ENCODE data around the gene RABEP2. TPM values are rescaled to one million over a fixed set of nuclear protein-coding genes. Genes with fewer than 3 reads are reported as not detected.
"Not testable (repeated sequence)": the region's sequence is repeated elsewhere in the genome, so short reads cannot be mapped to it uniquely, and the experiment has no call there.

The RABEP2 gene
- total RNA-seq, 2 experiments from 2014 or later, result 15.7 to 16.5 TPM

DNA sequence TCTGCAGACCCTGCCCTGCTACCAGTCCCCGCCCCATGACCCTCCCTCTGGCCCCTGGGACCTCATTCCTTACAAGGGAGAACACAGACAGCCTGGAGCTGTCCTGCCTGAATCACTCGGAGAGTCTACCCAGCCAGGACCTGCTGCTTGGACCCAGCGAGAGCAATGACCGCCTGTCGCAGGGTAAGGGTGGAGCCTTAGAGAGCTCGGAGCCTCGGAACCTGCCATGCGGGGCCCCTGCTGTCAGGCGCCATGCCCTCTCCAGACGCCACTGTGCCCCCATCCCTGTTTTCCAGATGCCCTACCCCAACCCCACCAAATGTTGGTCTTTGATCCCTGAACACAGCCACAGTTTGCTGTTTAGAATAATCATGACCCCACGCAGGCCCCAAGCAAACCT, 55.8 kb downstream of the RABEP2 start:
- H3K36me3 Mint-ChIP-seq (ENCODE audit: low read depth), result peaks cover 36% of the 10 kb centered on the region
- ChIA-PET POLR2A (interaction anchor here (1.5 kb wide), 1 partner anchor 10 kb away, joined by 6 read pairs; no protein-coding TSS in a partner anchor), CTCF (no interaction called here)
- H3K4me3 Mint-ChIP-seq, result no peak overlapping the region
- DNase-seq, result no peak
- peaks cover 19% of the 10 kb centered on the region for H3K4me1 Mint-ChIP-seq
- H3K27me3 Mint-ChIP-seq, result no peaks in the 10 kb centered on the region
- H3K9me3 Mint-ChIP-seq, result no peaks in the 10 kb centered on the region
- no peak overlapping the region for H3K27ac Mint-ChIP-seq

DNA sequence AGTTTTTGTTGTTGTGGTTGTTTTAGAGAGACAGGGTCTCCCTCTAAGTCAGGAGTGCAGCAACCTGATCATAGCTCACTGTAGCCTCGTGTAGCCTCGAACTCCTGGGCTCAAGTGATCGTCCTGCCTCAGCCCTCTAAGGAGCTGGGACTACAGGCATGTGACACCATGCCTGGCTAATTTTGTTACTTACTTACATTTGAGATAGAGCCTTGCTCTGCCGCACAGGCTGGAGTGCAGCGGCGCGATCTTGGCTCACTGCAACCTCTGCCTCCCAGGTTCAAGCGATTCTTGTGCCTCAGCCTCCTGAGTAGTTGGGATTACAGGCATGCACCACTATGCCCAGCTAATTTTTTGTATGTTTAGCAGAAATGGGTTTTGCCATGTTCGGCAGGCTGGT, 57.4 kb downstream of the RABEP2 start:
- H3K4me3 Mint-ChIP-seq, H3K27me3 Mint-ChIP-seq, CTCF ChIA-PET, H3K9me3 Mint-ChIP-seq, DNase-seq, H3K27ac Mint-ChIP-seq: not testable (repeated sequence)
- Mint-ChIP-seq H3K36me3 (ENCODE audit: low read depth) (peaks cover 36% of the 10 kb centered on the region), H3K4me1 (peaks cover 25% of the 10 kb centered on the region)
- POLR2A ChIA-PET, result interaction anchor here (7.0 kb wide), 1 partner anchor 21 kb away, joined by 136 read pairs; the partner anchor contains the start of gene TUFM

DNA sequence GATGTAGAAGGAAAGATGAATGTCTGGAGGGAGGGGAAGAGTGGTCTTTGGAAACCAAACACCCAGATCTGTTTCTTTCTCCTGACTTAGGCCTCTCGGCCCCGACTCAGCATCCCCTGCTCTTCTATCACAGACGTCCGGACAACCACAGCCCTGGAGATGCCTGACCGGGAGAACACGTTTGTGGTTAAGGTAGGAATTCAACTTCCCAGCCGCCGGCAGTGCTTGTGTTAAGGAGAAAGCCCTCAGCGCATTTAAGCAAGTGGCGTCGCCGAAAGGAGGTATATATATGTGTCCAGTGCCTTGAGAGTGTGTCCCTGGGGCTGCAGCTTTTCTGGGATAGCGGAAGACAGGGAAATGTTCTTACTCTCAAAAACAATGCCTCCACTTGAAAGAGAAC, 57.8 kb downstream of the RABEP2 start:
- ChIA-PET POLR2A (interaction anchor here (7.0 kb wide), 1 partner anchor 21 kb away, joined by 136 read pairs; the partner anchor contains the start of gene TUFM), CTCF (no interaction called here)
- DNase-seq, result no peak
- Mint-ChIP-seq H3K27me3 (no peaks in the 10 kb centered on the region), H3K4me1 (peaks cover 26% of the 10 kb centered on the region), H3K36me3 (ENCODE audit: low read depth) (peaks cover 31% of the 10 kb centered on the region), H3K27ac (no peak overlapping the region), H3K9me3 (no peaks in the 10 kb centered on the region), H3K4me3 (no peak overlapping the region)

DNA sequence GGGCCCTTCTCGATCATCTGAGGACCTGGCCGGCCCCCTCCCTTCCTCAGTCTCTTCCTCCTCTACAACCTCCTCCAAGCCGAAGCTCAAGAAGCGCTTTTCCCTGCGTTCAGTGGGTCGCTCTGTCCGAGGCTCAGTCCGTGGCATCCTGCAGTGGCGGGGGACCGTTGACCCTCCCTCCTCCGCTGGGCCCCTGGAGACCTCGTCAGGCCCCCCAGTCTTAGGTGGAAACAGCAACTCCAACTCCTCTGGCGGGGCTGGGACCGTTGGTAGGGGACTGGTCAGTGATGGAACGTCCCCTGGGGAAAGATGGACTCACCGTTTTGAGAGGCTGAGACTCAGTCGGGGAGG, 58.6 kb downstream of the RABEP2 start:
- POLR2A ChIA-PET, result interaction anchor here (6.2 to 7.0 kb wide), 2 partner anchors 20 to 44 kb away, joined by 64 to 136 read pairs; partner anchors contain the start of genes ATXN2L and TUFM
- Mint-ChIP-seq H3K36me3 (ENCODE audit: low read depth) (peaks cover 33% of the 10 kb centered on the region), H3K4me1 (peaks cover 33% of the 10 kb centered on the region), H3K27me3 (no peaks in the 10 kb centered on the region), H3K27ac (no peak overlapping the region), H3K9me3 (no peaks in the 10 kb centered on the region), H3K4me3 (peak overlapping the region; percentile 30)
- no peak for DNase-seq
- CTCF ChIA-PET, result no interaction called here

DNA sequence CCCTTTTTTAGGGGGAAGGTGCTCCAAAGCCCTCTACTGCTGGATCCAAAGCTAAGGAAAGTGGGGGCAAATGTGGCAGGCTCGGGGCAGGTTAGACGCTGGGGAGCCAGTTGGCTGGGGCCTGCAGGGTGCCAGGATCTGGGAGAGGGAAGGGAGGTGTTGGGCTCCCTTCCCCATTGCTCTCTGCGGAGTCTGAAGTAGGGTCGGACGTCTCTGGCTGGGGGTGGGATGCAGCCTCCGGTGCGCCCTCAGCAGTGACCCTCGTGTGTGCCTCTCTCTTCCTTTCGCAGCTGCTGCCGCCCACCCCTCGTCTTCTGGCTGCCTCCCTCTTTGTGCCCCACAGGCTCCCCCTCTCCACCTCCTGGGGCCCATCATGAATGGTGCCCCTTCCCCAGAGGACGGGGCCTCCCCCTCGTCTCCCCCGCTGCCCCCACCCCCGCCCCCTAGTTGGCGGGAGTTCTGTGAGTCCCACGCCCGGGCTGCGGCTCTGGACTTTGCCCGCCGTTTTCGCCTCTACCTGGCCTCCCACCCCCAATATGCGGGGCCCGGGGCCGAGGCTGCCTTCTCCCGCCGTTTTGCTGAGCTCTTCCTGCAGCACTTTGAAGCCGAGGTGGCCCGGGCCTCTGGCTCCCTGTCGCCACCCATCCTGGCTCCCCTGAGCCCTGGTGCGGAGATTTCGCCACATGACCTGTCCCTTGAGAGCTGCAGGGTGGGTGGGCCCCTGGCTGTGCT, 59.1 kb downstream of the RABEP2 start:
- ChIA-PET CTCF (interaction anchor here (1.1 to 1.2 kb wide), 2 partner anchors 8 to 79 kb away, joined by 4 to 8 read pairs; no protein-coding TSS in a partner anchor), POLR2A (interaction anchor here (3.8 to 7.0 kb wide), 3 partner anchors 14 to 44 kb away, joined by 36 to 136 read pairs (median 64); partner anchors contain the start of genes ATXN2L and TUFM)
- DNase-seq, result no peak
- peaks cover 33% of the 10 kb centered on the region for H3K36me3 Mint-ChIP-seq (ENCODE audit: low read depth)
- peaks cover 33% of the 10 kb centered on the region for H3K4me1 Mint-ChIP-seq
- no peaks in the 10 kb centered on the region for H3K27me3 Mint-ChIP-seq
- no peaks in the 10 kb centered on the region for H3K9me3 Mint-ChIP-seq
- H3K4me3 Mint-ChIP-seq, result no peak overlapping the region
- no peak overlapping the region for H3K27ac Mint-ChIP-seq

DNA sequence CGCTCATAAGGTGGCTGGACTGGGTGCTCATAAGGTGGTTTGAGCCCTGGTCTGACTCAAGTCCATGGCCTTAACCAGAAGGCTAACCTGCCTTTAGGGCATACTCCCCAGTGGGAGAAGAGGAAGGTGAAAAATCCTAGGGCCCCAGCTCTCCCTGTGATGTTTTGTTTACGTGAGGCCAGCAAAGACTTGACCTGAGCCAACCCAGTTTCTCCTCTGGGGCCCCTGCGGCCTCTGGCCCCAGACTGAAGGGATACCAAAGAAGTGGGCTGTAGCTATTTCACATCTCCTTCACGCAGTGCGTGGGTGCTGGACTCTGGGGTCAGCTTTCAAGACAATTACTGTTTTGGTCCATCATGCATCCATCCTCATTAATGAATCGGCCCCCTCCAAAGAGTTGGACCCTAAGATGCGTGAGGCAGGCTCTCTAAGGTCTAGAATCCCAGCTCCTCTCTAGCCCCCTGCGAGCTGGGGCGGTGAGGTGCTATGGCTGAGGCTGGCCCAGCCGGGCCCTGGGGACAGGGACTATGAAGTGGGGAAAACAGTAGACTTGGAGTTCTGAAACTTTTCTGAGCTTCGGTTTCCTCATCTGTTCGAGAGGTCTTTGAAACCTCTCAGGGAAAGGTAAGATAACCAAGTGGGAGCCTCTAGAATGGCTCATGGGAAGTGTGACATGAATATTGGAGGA, 59.9 kb downstream of the RABEP2 start:
- Mint-ChIP-seq H3K4me1 (peaks cover 33% of the 10 kb centered on the region), H3K27me3 (no peaks in the 10 kb centered on the region), H3K9me3 (no peaks in the 10 kb centered on the region), H3K27ac (peak overlapping the region; percentile 90), H3K4me3 (peak overlapping the region; percentile 87), H3K36me3 (ENCODE audit: low read depth) (peaks cover 27% of the 10 kb centered on the region)
- DNase-seq, result no peak
- POLR2A ChIA-PET, result interaction anchor here (1.0 to 7.0 kb wide), 8 partner anchors 9 to 210 kb away, joined by 3 to 136 read pairs (median 25); partner anchors contain the start of genes ATXN2L, NFATC2IP and TUFM
- CTCF ChIA-PET, result interaction anchor here (1.1 to 4.1 kb wide), 5 partner anchors 9 to 80 kb away, joined by 3 to 45 read pairs (median 5); partner anchors contain the start of gene TUFM

DNA sequence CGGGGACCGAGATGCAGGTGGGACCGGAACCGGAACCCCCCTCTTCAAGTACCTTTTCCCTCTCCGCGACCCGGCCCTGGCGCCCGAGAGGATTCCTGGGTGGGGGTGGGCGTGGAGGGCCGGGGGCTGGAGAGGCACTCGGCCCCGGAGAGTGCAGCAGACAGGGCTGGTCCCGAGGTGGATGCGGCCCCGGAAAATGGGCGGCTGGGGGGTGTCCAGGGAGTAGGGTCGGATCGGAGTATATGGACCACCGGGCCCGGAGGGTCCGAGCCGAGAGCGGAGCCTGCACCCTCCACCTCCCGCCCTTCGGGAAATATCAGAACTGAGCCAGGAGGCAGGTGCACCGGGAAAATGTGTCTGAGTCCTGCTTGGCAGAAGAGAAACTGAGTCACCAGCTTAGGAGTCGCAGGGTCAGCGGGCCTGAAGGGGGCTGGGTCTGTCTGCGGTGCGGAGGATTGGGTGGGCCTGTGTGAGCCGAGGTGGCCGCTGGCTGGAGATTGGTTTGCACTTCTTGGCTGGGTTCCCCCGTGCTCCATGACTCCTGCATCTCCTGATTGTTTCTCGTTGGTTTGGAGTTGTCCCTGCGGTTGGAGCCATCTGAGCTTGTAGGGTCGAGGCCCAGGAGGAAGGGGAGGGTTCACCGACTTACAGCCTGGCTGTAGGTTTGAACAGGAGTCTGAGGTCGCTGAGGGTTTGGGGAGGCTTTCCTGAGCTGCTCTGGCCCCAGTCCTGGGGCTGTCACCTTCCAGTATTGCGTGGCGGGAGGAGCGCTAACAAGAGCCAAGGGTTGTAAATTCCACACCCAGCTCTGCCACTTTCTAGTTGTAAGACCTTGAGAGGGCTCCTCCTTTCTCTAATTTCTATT, 60.9 kb downstream of the RABEP2 start:
- Mint-ChIP-seq H3K27ac (peak overlapping the region; percentile 90), H3K27me3 (no peaks in the 10 kb centered on the region), H3K4me1 (peaks cover 35% of the 10 kb centered on the region), H3K9me3 (no peaks in the 10 kb centered on the region), H3K36me3 (ENCODE audit: low read depth) (peaks cover 21% of the 10 kb centered on the region), H3K4me3 (peak overlapping the region; percentile 87)
- peak; percentile 26 for DNase-seq
- ChIA-PET CTCF (interaction anchor here (1.1 to 4.1 kb wide), 5 partner anchors 15 to 81 kb away, joined by 3 to 45 read pairs (median 8); partner anchors contain the start of gene TUFM), POLR2A (interaction anchor here (0.6 to 7.0 kb wide), 16 partner anchors 10 to 211 kb away, joined by 3 to 136 read pairs (median 12); partner anchors contain the start of genes ATXN2L, LAT, NFATC2IP and RABEP2)

DNA sequence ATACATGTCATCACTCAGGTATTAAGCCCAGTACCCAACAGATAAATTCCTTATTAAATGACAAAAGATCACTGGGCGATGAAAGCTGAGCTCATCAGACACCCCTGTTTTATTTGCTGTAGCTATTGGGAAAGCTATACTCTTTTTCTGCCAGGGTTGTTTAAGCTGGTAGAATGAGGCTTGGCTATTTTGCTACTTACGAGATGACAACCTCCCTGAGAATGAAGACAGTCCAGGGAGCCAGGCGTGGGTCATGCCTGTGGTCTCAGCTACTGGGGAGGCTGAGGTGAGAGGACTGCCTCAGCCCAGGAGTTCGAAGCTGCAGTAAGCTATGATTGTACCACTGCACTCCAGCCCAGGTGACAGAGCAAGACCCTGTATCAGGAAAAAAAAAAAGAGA, 65.7 kb downstream of the RABEP2 start:
- no peak for DNase-seq
- Mint-ChIP-seq H3K27ac (no peak overlapping the region), H3K4me3 (no peak overlapping the region), H3K27me3 (no peaks in the 10 kb centered on the region), H3K9me3 (no peaks in the 10 kb centered on the region), H3K4me1 (peaks cover 17% of the 10 kb centered on the region), H3K36me3 (ENCODE audit: low read depth) (peaks cover 9% of the 10 kb centered on the region)
- POLR2A ChIA-PET, result interaction anchor here (0.8 to 1.5 kb wide), 2 partner anchors 12 to 36 kb away, joined by 3 to 5 read pairs; partner anchors contain the start of gene ATXN2L
- CTCF ChIA-PET, result interaction anchor here (0.5 to 1.5 kb wide), 3 partner anchors 13 to 156 kb away, joined by 3 to 5 read pairs (median 4); no protein-coding TSS in a partner anchor

DNA sequence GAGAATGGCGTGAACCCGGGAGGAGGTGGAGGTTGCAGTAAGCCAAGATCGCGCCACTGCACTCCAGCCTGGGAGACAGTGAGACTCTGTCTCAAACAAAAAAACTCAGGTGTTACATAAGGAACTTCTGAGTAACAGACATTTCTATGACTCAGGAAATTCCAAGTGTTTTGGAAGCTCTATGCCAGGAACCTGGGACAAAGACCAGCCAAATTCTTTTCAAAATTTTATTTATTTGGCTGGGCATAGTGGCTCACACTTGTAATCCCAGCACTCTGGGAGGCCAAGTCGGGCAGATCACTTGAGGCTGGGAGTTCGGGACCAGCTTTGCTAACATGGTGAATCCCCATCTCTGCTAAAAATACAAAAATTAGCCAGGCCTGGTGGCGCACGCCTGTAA, 66.6 kb downstream of the RABEP2 start:
- no peak for DNase-seq
- H3K27me3 Mint-ChIP-seq, result no peaks in the 10 kb centered on the region
- peaks cover 10% of the 10 kb centered on the region for H3K36me3 Mint-ChIP-seq (ENCODE audit: low read depth)
- no peak overlapping the region for H3K27ac Mint-ChIP-seq
- ChIA-PET CTCF (interaction anchor here (1.2 to 1.5 kb wide), 2 partner anchors 12 to 86 kb away, joined by 5 read pairs; no protein-coding TSS in a partner anchor), POLR2A (no interaction called here)
- no peak overlapping the region for H3K4me3 Mint-ChIP-seq
- no peaks in the 10 kb centered on the region for H3K9me3 Mint-ChIP-seq
- peaks cover 13% of the 10 kb centered on the region for H3K4me1 Mint-ChIP-seq

Other genes with a start within 250 kb of the RABEP2 start
- 100 to 1,000 TPM; 415 to 434 TPM for gene EIF3C, start 213.8 kb downstream of the RABEP2 start, total RNA-seq
- 1 to 10 TPM; 1.7 to 2.7 TPM for gene NPIPB9, start 173.5 kb downstream of the RABEP2 start, total RNA-seq
- gene ATXN2L, start 102.2 kb downstream of the RABEP2 start, total RNA-seq, result 100 to 1,000 TPM; 255 to 267 TPM
- gene TUFM, start 78.9 kb downstream of the RABEP2 start, total RNA-seq, result 100 to 1,000 TPM; 107 TPM
- 10 to 100 TPM; 44.4 to 45.1 TPM for gene SH2B1, start 61.4 kb downstream of the RABEP2 start, total RNA-seq
- gene ATP2A1, start 46.8 kb downstream of the RABEP2 start, total RNA-seq, result 1 to 10 TPM; 1.6 to 2.5 TPM
- gene CD19, start 6.7 kb upstream of the RABEP2 start, total RNA-seq, result not detected
- 10 to 100 TPM; 96.7 TPM for gene NFATC2IP, start 25.7 kb upstream of the RABEP2 start, total RNA-seq
- gene SPNS1, start 49.5 kb upstream of the RABEP2 start, total RNA-seq, result 10 to 100 TPM; 20.6 to 24.7 TPM
- gene LAT, start 59.8 kb upstream of the RABEP2 start, total RNA-seq, result 100 to 1,000 TPM; 333 to 341 TPM

All from activated CD4-positive, alpha-beta memory T cell treated with anti-CD3 and anti-CD28 coated beads, Interleukin-2, amount 10 ng/mL, durations not matched to agents 7 days and 5 days (primary cell).